ENCODE measurements around the gene MRPL51. TPM values are rescaled to one million over a fixed set of nuclear protein-coding genes. Genes with fewer than 3 reads are reported as not detected.
"Not testable (repeated sequence)": the region's sequence is repeated elsewhere in the genome, so short reads cannot be mapped to it uniquely, and the experiment has no call there.

MRPL51 gene
- polyA plus RNA-seq, 1 donor (not counting 4 experiments of a cell fraction or from before 2014, with no cell fraction given) = 184 TPM

DNA sequence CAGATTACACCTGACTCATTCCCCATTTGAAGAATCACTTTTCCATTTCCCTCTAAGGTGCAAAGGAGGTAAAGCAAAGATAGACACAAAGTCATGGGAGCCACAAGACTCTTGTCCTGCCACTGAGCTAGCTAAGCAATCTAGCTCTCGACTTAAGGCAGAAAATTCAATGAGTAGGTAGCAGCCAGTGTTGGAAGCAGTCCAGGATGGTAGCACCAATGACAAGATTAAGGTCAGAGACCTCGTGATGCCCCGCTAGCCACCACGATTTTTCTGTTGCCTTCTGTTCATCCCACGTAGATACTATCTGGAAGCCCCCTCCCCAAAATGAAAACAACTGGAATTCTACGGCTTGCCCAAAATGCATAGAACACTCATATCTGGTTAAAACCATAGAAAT, 24.0 kb downstream of the MRPL51 start:
- FAIRE-seq (no peak), DNase-seq (ENCODE audit: low read depth, low spot score) (no peak)
- Histone ChIP-seq H4K20me1 (ENCODE audit: control insufficient read depth, extremely low read depth, insufficient read depth, low read length) (no peaks in the 10 kb centered on the region), H3K9me1 (ENCODE audit: control insufficient read depth, extremely low read depth, insufficient read depth, low read length) (no peaks in the 10 kb centered on the region), H3K9me3 (ENCODE audit: control insufficient read depth, low read depth, low read length) (no peaks in the 10 kb centered on the region), H3K4me1 (ENCODE audit: control insufficient read depth, extremely low read depth, insufficient read depth, low read length) (peaks cover 22% of the 10 kb centered on the region), H3K4me3 (ENCODE audit: control insufficient read depth in 2 of 3, extremely low read depth in 1 of 3, insufficient read depth in 2 of 3, low read depth in 1 of 3, low read length in 3 of 3) (no peak overlapping the region), H3K27me3 (ENCODE audit: control insufficient read depth, extremely low read depth, insufficient read depth, low read length) (no peaks in the 10 kb centered on the region), H3K27ac (ENCODE audit: control insufficient read depth, insufficient read depth, low read length) (no peak overlapping the region), H3K36me3 (ENCODE audit: control insufficient read depth in 2 of 2, extremely low read depth in 1 of 2, insufficient read depth in 2 of 2, low read length in 2 of 2) (peaks cover 4 to 6% of the 10 kb centered on the region in 2 experiments), H3K4me2 (ENCODE audit: control insufficient read depth, extremely low read depth, insufficient read depth, low read depth, low read length) (peak overlapping the region; percentile 91), H2AFZ (ENCODE audit: control insufficient read depth, low read length) (no peak overlapping the region), H3K9ac (ENCODE audit: control insufficient read depth, extremely low read depth, insufficient read depth, low read length) (no peak overlapping the region), H3K79me2 (ENCODE audit: control insufficient read depth, insufficient read depth, low read length) (peaks cover 3% of the 10 kb centered on the region)
- dilution Hi-C loops (cut with MboI; ENCODE audit: extremely low pct_ligation_motif_present, low sequenced_read_pairs) = no loop called here
- no peak for TF ChIP-seq EZH2 (IDR thresholded peaks at IDR 0.05; ENCODE audit: low read length)
- TF ChIP-seq, protein P1, sequence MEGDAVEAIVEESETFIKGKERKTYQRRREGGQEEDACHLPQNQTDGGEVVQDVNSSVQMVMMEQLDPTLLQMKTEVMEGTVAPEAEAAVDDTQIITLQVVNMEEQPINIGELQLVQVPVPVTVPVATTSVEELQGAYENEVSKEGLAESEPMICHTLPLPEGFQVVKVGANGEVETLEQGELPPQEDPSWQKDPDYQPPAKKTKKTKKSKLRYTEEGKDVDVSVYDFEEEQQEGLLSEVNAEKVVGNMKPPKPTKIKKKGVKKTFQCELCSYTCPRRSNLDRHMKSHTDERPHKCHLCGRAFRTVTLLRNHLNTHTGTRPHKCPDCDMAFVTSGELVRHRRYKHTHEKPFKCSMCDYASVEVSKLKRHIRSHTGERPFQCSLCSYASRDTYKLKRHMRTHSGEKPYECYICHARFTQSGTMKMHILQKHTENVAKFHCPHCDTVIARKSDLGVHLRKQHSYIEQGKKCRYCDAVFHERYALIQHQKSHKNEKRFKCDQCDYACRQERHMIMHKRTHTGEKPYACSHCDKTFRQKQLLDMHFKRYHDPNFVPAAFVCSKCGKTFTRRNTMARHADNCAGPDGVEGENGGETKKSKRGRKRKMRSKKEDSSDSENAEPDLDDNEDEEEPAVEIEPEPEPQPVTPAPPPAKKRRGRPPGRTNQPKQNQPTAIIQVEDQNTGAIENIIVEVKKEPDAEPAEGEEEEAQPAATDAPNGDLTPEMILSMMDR (optimal IDR thresholded peaks at IDR 0.05 in 1 of 3, IDR thresholded peaks at IDR 0.05 in 1 of 3, conservative IDR thresholded peaks at IDR 0.05 in 1 of 3; ENCODE audit: extremely low read depth in 1 of 3, insufficient read depth in 2 of 3, low read length in 3 of 3) = no peak

DNA sequence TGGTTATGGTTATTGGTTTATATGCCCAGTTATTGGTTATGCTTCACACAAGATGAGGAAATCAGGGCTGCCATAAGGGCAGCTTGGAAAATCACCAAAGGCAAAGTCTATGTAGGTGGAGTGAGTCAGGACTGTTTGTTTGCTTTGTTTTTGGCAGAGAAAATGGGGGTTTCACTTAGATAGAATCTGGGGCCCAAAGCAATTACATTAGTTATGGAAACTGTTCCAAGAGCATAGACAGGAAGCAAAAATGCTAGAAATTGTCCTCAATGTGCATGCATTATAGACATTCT, 24.8 kb downstream of the MRPL51 start:
- Histone ChIP-seq H3K9ac (ENCODE audit: control insufficient read depth, extremely low read depth, insufficient read depth, low read length) (no peak overlapping the region), H3K79me2 (ENCODE audit: control insufficient read depth, insufficient read depth, low read length) (peaks cover 3% of the 10 kb centered on the region), H3K9me3 (ENCODE audit: control insufficient read depth, low read depth, low read length) (no peaks in the 10 kb centered on the region), H3K4me1 (ENCODE audit: control insufficient read depth, extremely low read depth, insufficient read depth, low read length) (peaks cover 22% of the 10 kb centered on the region), H3K27ac (ENCODE audit: control insufficient read depth, insufficient read depth, low read length) (no peak overlapping the region), H3K4me2 (ENCODE audit: control insufficient read depth, extremely low read depth, insufficient read depth, low read depth, low read length) (no peak overlapping the region), H4K20me1 (ENCODE audit: control insufficient read depth, extremely low read depth, insufficient read depth, low read length) (no peaks in the 10 kb centered on the region), H3K9me1 (ENCODE audit: control insufficient read depth, extremely low read depth, insufficient read depth, low read length) (no peaks in the 10 kb centered on the region), H3K27me3 (ENCODE audit: control insufficient read depth, extremely low read depth, insufficient read depth, low read length) (no peaks in the 10 kb centered on the region), H2AFZ (ENCODE audit: control insufficient read depth, low read length) (no peak overlapping the region), H3K4me3 (ENCODE audit: control insufficient read depth in 2 of 3, extremely low read depth in 1 of 3, insufficient read depth in 2 of 3, low read depth in 1 of 3, low read length in 3 of 3) (no peak overlapping the region), H3K36me3 (ENCODE audit: control insufficient read depth in 2 of 2, extremely low read depth in 1 of 2, insufficient read depth in 2 of 2, low read length in 2 of 2) (peaks cover 6% of the 10 kb centered on the region in 2 experiments)
- dilution Hi-C loops (cut with MboI; ENCODE audit: extremely low pct_ligation_motif_present, low sequenced_read_pairs) = no loop called here
- TF ChIP-seq, protein P1 (optimal IDR thresholded peaks at IDR 0.05 in 1 of 3, IDR thresholded peaks at IDR 0.05 in 1 of 3, conservative IDR thresholded peaks at IDR 0.05 in 1 of 3; ENCODE audit: extremely low read depth in 1 of 3, insufficient read depth in 2 of 3, low read length in 3 of 3) = no peak
- no peak for TF ChIP-seq EZH2 (IDR thresholded peaks at IDR 0.05; ENCODE audit: low read length)
- no peak for DNase-seq (ENCODE audit: low read depth, low spot score)
- FAIRE-seq = no peak

DNA sequence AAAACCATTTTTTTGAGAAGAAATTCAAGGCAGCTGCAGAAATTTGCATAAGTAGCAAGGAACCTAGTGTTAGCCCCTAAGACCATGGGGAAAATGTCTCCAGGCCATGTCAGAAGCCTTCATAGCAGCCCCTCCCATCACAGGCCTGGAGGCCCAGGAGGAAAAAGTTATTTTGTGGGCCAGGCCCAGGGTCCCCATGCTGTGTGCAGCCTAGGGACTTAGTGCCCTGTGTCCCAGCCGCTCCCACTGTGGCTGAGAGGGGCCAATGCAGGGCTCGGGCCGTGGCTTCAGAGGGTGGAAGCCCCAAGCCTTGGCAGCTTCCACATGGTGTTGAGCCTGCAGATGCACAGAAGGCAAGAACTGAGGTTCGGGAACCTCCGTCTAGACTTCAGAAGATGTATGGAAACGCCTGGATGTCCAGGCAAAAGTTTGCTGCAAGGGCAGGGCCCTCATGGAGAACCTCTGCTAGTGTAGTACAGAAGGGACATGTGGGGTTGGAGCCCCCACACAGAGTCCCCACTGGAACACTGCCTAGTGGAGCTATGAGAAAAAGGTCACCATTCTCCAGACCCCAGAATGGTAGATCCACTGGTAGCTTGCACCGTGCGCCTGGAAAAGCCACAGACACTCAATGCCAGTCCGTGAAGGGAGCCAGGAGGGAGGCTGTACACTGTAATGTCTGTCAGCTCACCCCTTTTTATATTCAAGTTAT, 25.3 kb downstream of the MRPL51 start:
- H3K4me2 ChIP-seq (ENCODE audit: control insufficient read depth, extremely low read depth, insufficient read depth, low read depth, low read length); H3K36me3 ChIP-seq (ENCODE audit: control insufficient read depth in 2 of 2, extremely low read depth in 1 of 2, insufficient read depth in 2 of 2, low read length in 2 of 2); H3K27ac ChIP-seq (ENCODE audit: control insufficient read depth, insufficient read depth, low read length); H2AFZ ChIP-seq (ENCODE audit: control insufficient read depth, low read length); H3K27me3 ChIP-seq (ENCODE audit: control insufficient read depth, extremely low read depth, insufficient read depth, low read length); FAIRE-seq; H3K79me2 ChIP-seq (ENCODE audit: control insufficient read depth, insufficient read depth, low read length); H3K9me3 ChIP-seq (ENCODE audit: control insufficient read depth, low read depth, low read length); H4K20me1 ChIP-seq (ENCODE audit: control insufficient read depth, extremely low read depth, insufficient read depth, low read length); H3K4me3 ChIP-seq (ENCODE audit: control insufficient read depth in 2 of 3, extremely low read depth in 1 of 3, insufficient read depth in 2 of 3, low read depth in 1 of 3, low read length in 3 of 3); dilution Hi-C loops (cut with MboI; ENCODE audit: extremely low pct_ligation_motif_present, low sequenced_read_pairs); H3K9ac ChIP-seq (ENCODE audit: control insufficient read depth, extremely low read depth, insufficient read depth, low read length); H3K9me1 ChIP-seq (ENCODE audit: control insufficient read depth, extremely low read depth, insufficient read depth, low read length); DNase-seq (ENCODE audit: low read depth, low spot score): not testable (repeated sequence)
- H3K4me1 ChIP-seq (ENCODE audit: control insufficient read depth, extremely low read depth, insufficient read depth, low read length) = peaks cover 22% of the 10 kb centered on the region

DNA sequence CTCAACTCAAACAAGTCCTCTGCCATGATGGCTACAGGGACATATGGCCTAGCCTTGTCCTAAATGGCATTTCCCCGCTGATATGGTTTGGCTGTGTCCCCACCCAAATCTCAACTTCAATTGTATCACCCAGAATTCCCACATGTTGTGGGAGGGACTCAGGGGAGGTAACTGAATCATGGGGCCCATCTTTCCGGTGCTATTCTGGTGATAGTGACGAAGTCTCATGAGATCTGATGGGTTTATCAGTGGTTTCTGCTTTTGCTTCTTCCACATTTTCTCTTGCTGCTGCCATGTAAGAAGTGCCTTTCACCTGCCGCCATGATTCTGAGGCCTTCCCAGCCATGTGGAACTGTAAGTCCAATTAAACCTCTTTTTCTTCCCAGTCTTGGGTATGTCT, 26.3 kb downstream of the MRPL51 start:
- dilution Hi-C loops (cut with MboI; ENCODE audit: extremely low pct_ligation_motif_present, low sequenced_read_pairs); H3K27ac ChIP-seq (ENCODE audit: control insufficient read depth, insufficient read depth, low read length); FAIRE-seq: not testable (repeated sequence)

More for the DNA sequence above, 26.3 kb downstream of the MRPL51 start:
- not testable (repeated sequence) for H3K4me2 ChIP-seq (ENCODE audit: control insufficient read depth, extremely low read depth, insufficient read depth, low read depth, low read length); H3K79me2 ChIP-seq (ENCODE audit: control insufficient read depth, insufficient read depth, low read length); H3K9me3 ChIP-seq (ENCODE audit: control insufficient read depth, low read depth, low read length); H2AFZ ChIP-seq (ENCODE audit: control insufficient read depth, low read length); H3K9me1 ChIP-seq (ENCODE audit: control insufficient read depth, extremely low read depth, insufficient read depth, low read length); DNase-seq (ENCODE audit: low read depth, low spot score); H3K27me3 ChIP-seq (ENCODE audit: control insufficient read depth, extremely low read depth, insufficient read depth, low read length); H3K4me3 ChIP-seq (ENCODE audit: control insufficient read depth in 2 of 3, extremely low read depth in 1 of 3, insufficient read depth in 2 of 3, low read depth in 1 of 3, low read length in 3 of 3); H4K20me1 ChIP-seq (ENCODE audit: control insufficient read depth, extremely low read depth, insufficient read depth, low read length); H3K9ac ChIP-seq (ENCODE audit: control insufficient read depth, extremely low read depth, insufficient read depth, low read length)
- Histone ChIP-seq H3K36me3 (ENCODE audit: control insufficient read depth in 2 of 2, extremely low read depth in 1 of 2, insufficient read depth in 2 of 2, low read length in 2 of 2) (peaks cover 8 to 10% of the 10 kb centered on the region in 2 experiments), H3K4me1 (ENCODE audit: control insufficient read depth, extremely low read depth, insufficient read depth, low read length) (peaks cover 21% of the 10 kb centered on the region)

All from keratinocyte (primary cell).